Mammary epithelial cell (primary cell): Measurements from ENCODE around the gene KLKB1.

ENCODE experiments used
- CTCF ChIP-seq, 2 donors: IDR thresholded peaks in 1 of 2; conservative IDR thresholded peaks in 1 of 2; 2 replicates each; pipeline ENCODE4 v1.5.1; 2011 to 2012; ENCODE audit warnings: inconsistent platforms in 2 of 2, low read length in 2 of 2, mild to moderate bottlenecking in 2 of 2, control low read depth in 1 of 2, low read depth in 1 of 2; ENCODE audit not compliant: insufficient read depth in 1 of 2; ENCODE audit errors: extremely low read depth in 1 of 2
- EZH2 ChIP-seq: IDR thresholded peaks from 2 replicates; pipeline ENCODE4 v1.6.1; 2012; ENCODE audit warnings: low read length, inconsistent platforms, borderline replicate concordance

- no peak for TF ChIP-seq CTCF (conservative IDR thresholded peaks at IDR 0.05 in 1 of 2, IDR thresholded peaks at IDR 0.05 in 1 of 2; ENCODE audit: extremely low read depth in 1 of 2, insufficient read depth in 1 of 2, low read depth in 1 of 2, low read length in 2 of 2)
- no peak for TF ChIP-seq EZH2
These were observed 77.7 kb downstream of the KLKB1 start for GRCh38 chr4:186304866-186305505.
